Measurements from ENCODE around the gene SREK1. TPM values are rescaled to one million over a fixed set of nuclear protein-coding genes. Genes with fewer than 3 reads are reported as not detected.

SREK1 gene
- total RNA-seq, 2 experiments from 2014 or later = 50.9 to 54.1 TPM

GRCh38 chr5:66139318-66139712, 4.8 kb upstream of the SREK1 start:
- ChIA-PET CTCF (interaction anchor here (0.5 kb wide), 1 partner anchor 62 kb away, joined by 3 read pairs; no protein-coding TSS in a partner anchor), POLR2A (interaction anchor here (1.7 kb wide), 1 partner anchor 11 kb away, joined by 7 read pairs; no protein-coding TSS in a partner anchor)
- Mint-ChIP-seq H3K27me3 (no peaks in the 10 kb centered on the region), H3K27ac (peak overlapping the region; percentile 28), H3K4me3 (no peak overlapping the region), H3K9me3 (no peaks in the 10 kb centered on the region), H3K4me1 (ENCODE audit: low read depth) (peaks cover 30% of the 10 kb centered on the region), H3K36me3 (peaks cover 3% of the 10 kb centered on the region)
- intact Hi-C loops (cut with micrococcal nuclease) = no loop called here
- DNase-seq = no peak

- CTCF ChIA-PET = no interaction called here
- Mint-ChIP-seq H3K36me3 (peaks cover 10% of the 10 kb centered on the region), H3K9me3 (no peaks in the 10 kb centered on the region), H3K27ac (peak overlapping the region; percentile 30), H3K27me3 (no peaks in the 10 kb centered on the region), H3K4me1 (ENCODE audit: low read depth) (peaks cover 45% of the 10 kb centered on the region), H3K4me3 (no peak overlapping the region)
- intact Hi-C loops (cut with micrococcal nuclease) = loop anchor here (5.0 to 10.0 kb wide), 5 partner anchors 70 to 1062 kb away; no protein-coding TSS in a partner anchor
- DNase-seq = no peak
- POLR2A ChIA-PET = no interaction called here
Observed at GRCh38 chr5:66142417-66142816, 1.7 kb upstream of the SREK1 start.

- POLR2A ChIA-PET = interaction anchor here (0.6 to 1.6 kb wide), 3 partner anchors 217 to 581 kb away, joined by 3 to 10 read pairs (median 3); partner anchors contain the start of genes CENPK, ERBIN, NLN and PPWD1
- Mint-ChIP-seq H3K9me3 (no peaks in the 10 kb centered on the region), H3K27me3 (no peaks in the 10 kb centered on the region), H3K4me1 (ENCODE audit: low read depth) (peaks cover 52% of the 10 kb centered on the region), H3K4me3 (peak overlapping the region; percentile 93), H3K36me3 (peaks cover 10% of the 10 kb centered on the region), H3K27ac (peak overlapping the region; percentile 98)
- intact Hi-C loops (cut with micrococcal nuclease) = loop anchor here (1.0 to 10.0 kb wide), 10 partner anchors 26 to 1061 kb away; partner anchors contain the start of genes CENPK, PPWD1, SHLD3 and TRAPPC13
- DNase-seq = no peak
- CTCF ChIA-PET = interaction anchor here (0.8 to 1.0 kb wide), 2 partner anchors 27 to 217 kb away, joined by 3 to 4 read pairs; partner anchors contain the start of gene ERBIN
Observed at GRCh38 chr5:66143473-66144073, 527 bp upstream of the SREK1 start.

- Mint-ChIP-seq H3K9me3 (no peaks in the 10 kb centered on the region), H3K36me3 (peaks cover 12% of the 10 kb centered on the region), H3K27ac (peak overlapping the region; percentile 98), H3K27me3 (no peaks in the 10 kb centered on the region), H3K4me1 (ENCODE audit: low read depth) (peaks cover 51% of the 10 kb centered on the region), H3K4me3 (peak overlapping the region; percentile 93)
- DNase-seq = no peak
- intact Hi-C loops (cut with micrococcal nuclease) = loop anchor here (1.0 to 10.0 kb wide), 10 partner anchors 24 to 1060 kb away; partner anchors contain the start of genes CENPK, PPWD1, SHLD3 and TRAPPC13
- ChIA-PET CTCF (interaction anchor here (0.8 kb wide), 1 partner anchor 219 kb away, joined by 3 read pairs; the partner anchor contains the start of gene ERBIN), POLR2A (interaction anchor here (1.4 to 1.6 kb wide), 4 partner anchors 23 to 582 kb away, joined by 3 to 10 read pairs (median 4); partner anchors contain the start of genes CENPK, NLN, PPWD1 and SGTB)
Observed at GRCh38 chr5:66144834-66145390, 812 bp downstream of the SREK1 start.

GRCh38 chr5:66145737-66146136, 1.6 kb downstream of the SREK1 start:
- Mint-ChIP-seq H3K36me3 (peaks cover 17% of the 10 kb centered on the region), H3K27ac (peak overlapping the region; percentile 83), H3K4me3 (peak overlapping the region; percentile 93), H3K27me3 (no peaks in the 10 kb centered on the region), H3K4me1 (ENCODE audit: low read depth) (peaks cover 53% of the 10 kb centered on the region), H3K9me3 (no peaks in the 10 kb centered on the region)
- intact Hi-C loops (cut with micrococcal nuclease) = loop anchor here (10.0 kb wide), 2 partner anchors 859 to 1059 kb away; no protein-coding TSS in a partner anchor
- POLR2A ChIA-PET = interaction anchor here (1.4 kb wide), 1 partner anchor 221 kb away, joined by 4 read pairs; no protein-coding TSS in a partner anchor
- CTCF ChIA-PET = no interaction called here
- no peak for DNase-seq

GRCh38 chr5:66149950-66150349, 5.8 kb downstream of the SREK1 start:
- CTCF ChIA-PET = interaction anchor here (1.4 to 2.1 kb wide), 2 partner anchors 8 to 20 kb away, joined by 4 to 10 read pairs; no protein-coding TSS in a partner anchor
- peak overlapping the region; percentile 88 for H3K27ac Mint-ChIP-seq
- no peak for DNase-seq
- peaks cover 1% of the 10 kb centered on the region for H3K9me3 Mint-ChIP-seq
- H3K4me1 Mint-ChIP-seq (ENCODE audit: low read depth) = peaks cover 60% of the 10 kb centered on the region
- H3K27me3 Mint-ChIP-seq = no peaks in the 10 kb centered on the region
- intact Hi-C loops (cut with micrococcal nuclease) = loop anchor here (10.0 kb wide), 2 partner anchors 855 to 1055 kb away; no protein-coding TSS in a partner anchor
- H3K36me3 Mint-ChIP-seq = peaks cover 20% of the 10 kb centered on the region
- H3K4me3 Mint-ChIP-seq = no peak overlapping the region
- POLR2A ChIA-PET = interaction anchor here (2.0 kb wide), 1 partner anchor 10 kb away, joined by 7 read pairs; no protein-coding TSS in a partner anchor

- H3K4me1 Mint-ChIP-seq (ENCODE audit: low read depth) = peaks cover 56% of the 10 kb centered on the region
- peak overlapping the region; percentile 88 for H3K27ac Mint-ChIP-seq
- ChIA-PET POLR2A (interaction anchor here (0.9 to 2.0 kb wide), 3 partner anchors 12 to 149 kb away, joined by 3 to 7 read pairs (median 3); no protein-coding TSS in a partner anchor), CTCF (interaction anchor here (0.9 to 2.1 kb wide), 3 partner anchors 9 to 19 kb away, joined by 3 to 10 read pairs (median 4); no protein-coding TSS in a partner anchor)
- H3K9me3 Mint-ChIP-seq = peaks cover 1% of the 10 kb centered on the region
- intact Hi-C loops (cut with micrococcal nuclease) = loop anchor here (1.0 kb wide), 1 partner anchor 18 kb away; no protein-coding TSS in a partner anchor
- no peaks in the 10 kb centered on the region for H3K27me3 Mint-ChIP-seq
- DNase-seq = peak; percentile 61
- peak overlapping the region; percentile 39 for H3K4me3 Mint-ChIP-seq
- H3K36me3 Mint-ChIP-seq = peaks cover 17% of the 10 kb centered on the region
Observed at GRCh38 chr5:66151030-66151429, 6.9 kb downstream of the SREK1 start.

GRCh38 chr5:66151491-66151890, 7.4 kb downstream of the SREK1 start:
- no peaks in the 10 kb centered on the region for H3K27me3 Mint-ChIP-seq
- peaks cover 1% of the 10 kb centered on the region for H3K9me3 Mint-ChIP-seq
- ChIA-PET CTCF (interaction anchor here (0.9 to 2.1 kb wide), 3 partner anchors 10 to 19 kb away, joined by 3 to 10 read pairs (median 4); no protein-coding TSS in a partner anchor), POLR2A (interaction anchor here (0.9 to 2.0 kb wide), 3 partner anchors 12 to 150 kb away, joined by 3 to 7 read pairs (median 3); no protein-coding TSS in a partner anchor)
- H3K4me3 Mint-ChIP-seq = peak overlapping the region; percentile 39
- DNase-seq = no peak
- H3K4me1 Mint-ChIP-seq (ENCODE audit: low read depth) = peaks cover 56% of the 10 kb centered on the region
- H3K36me3 Mint-ChIP-seq = peaks cover 17% of the 10 kb centered on the region
- intact Hi-C loops (cut with micrococcal nuclease) = loop anchor here (1.0 kb wide), 1 partner anchor 18 kb away; no protein-coding TSS in a partner anchor
- H3K27ac Mint-ChIP-seq = peak overlapping the region; percentile 88

GRCh38 chr5:66157046-66157445, 12.9 kb downstream of the SREK1 start:
- ChIA-PET POLR2A (interaction anchor here (1.0 kb wide), 1 partner anchor 12 kb away, joined by 3 read pairs; no protein-coding TSS in a partner anchor), CTCF (interaction anchor here (0.6 kb wide), 1 partner anchor 18 kb away, joined by 3 read pairs; no protein-coding TSS in a partner anchor)
- no peak for DNase-seq
- H3K27me3 Mint-ChIP-seq = no peaks in the 10 kb centered on the region
- peaks cover 23% of the 10 kb centered on the region for H3K36me3 Mint-ChIP-seq
- no peak overlapping the region for H3K4me3 Mint-ChIP-seq
- intact Hi-C loops (cut with micrococcal nuclease) = no loop called here
- H3K27ac Mint-ChIP-seq = no peak overlapping the region
- peaks cover 13% of the 10 kb centered on the region for H3K4me1 Mint-ChIP-seq (ENCODE audit: low read depth)
- no peaks in the 10 kb centered on the region for H3K9me3 Mint-ChIP-seq

GRCh38 chr5:66161356-66161755, 17.3 kb downstream of the SREK1 start:
- ChIA-PET CTCF (no interaction called here), POLR2A (no interaction called here)
- Mint-ChIP-seq H3K4me1 (ENCODE audit: low read depth) (peaks cover 12% of the 10 kb centered on the region), H3K4me3 (no peak overlapping the region), H3K9me3 (no peaks in the 10 kb centered on the region), H3K27me3 (no peaks in the 10 kb centered on the region), H3K36me3 (peaks cover 43% of the 10 kb centered on the region), H3K27ac (no peak overlapping the region)
- intact Hi-C loops (cut with micrococcal nuclease) = no loop called here
- DNase-seq = no peak

GRCh38 chr5:66164044-66164790, 20.1 kb downstream of the SREK1 start:
- no peak for DNase-seq
- Mint-ChIP-seq H3K4me3 (no peak overlapping the region), H3K27me3 (no peaks in the 10 kb centered on the region), H3K9me3 (no peaks in the 10 kb centered on the region), H3K36me3 (peaks cover 36% of the 10 kb centered on the region), H3K4me1 (ENCODE audit: low read depth) (peaks cover 16% of the 10 kb centered on the region), H3K27ac (no peak overlapping the region)
- CTCF ChIA-PET = interaction anchor here (1.3 kb wide), 2 partner anchors 9 to 142 kb away, joined by 3 to 4 read pairs; no protein-coding TSS in a partner anchor
- POLR2A ChIA-PET = interaction anchor here (1.5 kb wide), 1 partner anchor 13 kb away, joined by 3 read pairs; no protein-coding TSS in a partner anchor
- intact Hi-C loops (cut with micrococcal nuclease) = no loop called here

Measured in activated CD4-positive, alpha-beta memory T cell treated with anti-CD3 and anti-CD28 coated beads for 36 hours (primary cell).